ENCODE measurements around the gene MUC12. TPM values are rescaled to one million over a fixed set of nuclear protein-coding genes. Genes with fewer than 3 reads are reported as not detected.
A peak's percentile ranks its signal among the peaks of the same experiment; 100 is the strongest.

The MUC12 gene
- total RNA-seq, 1 experiment from 2014 or later: 6.8 TPM

- ChIA-PET POLR2A (no interaction called here), CTCF (no interaction called here)
- no peak for TF ChIP-seq SIN3A (IDR thresholded peaks at IDR 0.05; ENCODE audit: borderline replicate concordance, insufficient read depth, low read depth, low read length)
- TF ChIP-seq TCF7L2 (IDR thresholded peaks at IDR 0.05; ENCODE audit: low read depth, low read length): no peak
- Histone ChIP-seq H3K4me3 (ENCODE audit: low read depth in 2 of 2, low read length in 2 of 2) (no peak overlapping the region), H3K27ac (ENCODE audit: low read length) (no peak overlapping the region), H3K36me3 (ENCODE audit: control insufficient read depth, insufficient read depth, low read length) (no peaks in the 10 kb centered on the region), H3K9me3 (ENCODE audit: control insufficient read depth, insufficient read depth, low read depth, low read length) (no peaks in the 10 kb centered on the region), H3K4me1 (ENCODE audit: control insufficient read depth, insufficient read depth, low read length) (no peaks in the 10 kb centered on the region), H3K27me3 (ENCODE audit: control insufficient read depth, insufficient read depth, low read length) (no peaks in the 10 kb centered on the region)
- BruUV-seq (replicated peaks): no TSS peak
- DNase-seq (ENCODE audit: low read depth, low spot score) (no peak), ATAC-seq (no peak)
- in situ Hi-C loops (cut with HindIII; ENCODE audit: low pct_unique_long_range_greater_than_20kb, low sequenced_read_pairs) (no loop called here), intact Hi-C loops (cut with micrococcal nuclease; ENCODE audit: unreplicated experiment) (no loop called here)
Measured at GRCh38 chr7:100952641-100953040, 16.7 kb upstream of the MUC12 start.

DNA sequence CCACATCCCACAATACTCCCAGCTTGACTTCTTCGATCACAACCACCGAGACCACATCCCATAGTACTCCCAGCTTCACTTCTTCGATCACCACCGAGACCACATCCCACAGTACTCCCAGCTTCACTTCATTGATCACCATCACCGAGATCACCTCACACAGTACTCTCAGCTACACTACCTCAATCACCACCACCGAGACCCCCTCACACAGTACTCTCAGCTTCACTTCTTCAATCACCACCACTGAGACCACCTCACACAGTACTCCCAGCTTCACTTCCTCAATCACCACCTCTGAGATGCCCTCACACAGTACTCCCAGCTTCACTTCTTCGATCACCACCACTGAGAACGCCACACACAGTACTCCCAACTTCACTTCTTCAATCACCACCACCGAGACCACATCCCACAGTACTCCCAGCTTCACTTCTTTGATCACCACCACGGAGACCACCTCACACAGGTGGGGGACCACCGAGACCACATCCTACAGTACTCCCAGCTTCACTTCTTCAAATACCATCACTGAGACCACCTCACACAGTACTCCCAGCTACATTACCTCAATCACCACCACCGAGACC is 11.4 kb upstream of the MUC12 start:
- no peaks in the 10 kb centered on the region for H3K4me1 ChIP-seq (ENCODE audit: control insufficient read depth, insufficient read depth, low read length)
- CTCF ChIA-PET: interaction anchor here (0.5 kb wide), 3 partner anchors 16 to 183 kb away, joined by 3 read pairs; no protein-coding TSS in a partner anchor
- BruUV-seq (replicated peaks): no TSS peak

GRCh38 chr7:100959894-100960293 is 9.5 kb upstream of the MUC12 start:
- intact Hi-C loops (cut with micrococcal nuclease; ENCODE audit: unreplicated experiment): no loop called here
- ATAC-seq: no peak
- peaks cover 14% of the 10 kb centered on the region for H3K27me3 ChIP-seq (ENCODE audit: control insufficient read depth, insufficient read depth, low read length)

More for the DNA sequence above, 11.4 kb upstream of the MUC12 start:
- intact Hi-C loops (cut with micrococcal nuclease; ENCODE audit: unreplicated experiment) (no loop called here), in situ Hi-C loops (cut with HindIII; ENCODE audit: low pct_unique_long_range_greater_than_20kb, low sequenced_read_pairs) (no loop called here)
- POLR2A ChIA-PET: no interaction called here
- ATAC-seq: no peak
- H3K36me3 ChIP-seq (ENCODE audit: control insufficient read depth, insufficient read depth, low read length): no peaks in the 10 kb centered on the region
- peak; percentile 32 for DNase-seq (ENCODE audit: low read depth, low spot score)
- TF ChIP-seq, protein P1, sequence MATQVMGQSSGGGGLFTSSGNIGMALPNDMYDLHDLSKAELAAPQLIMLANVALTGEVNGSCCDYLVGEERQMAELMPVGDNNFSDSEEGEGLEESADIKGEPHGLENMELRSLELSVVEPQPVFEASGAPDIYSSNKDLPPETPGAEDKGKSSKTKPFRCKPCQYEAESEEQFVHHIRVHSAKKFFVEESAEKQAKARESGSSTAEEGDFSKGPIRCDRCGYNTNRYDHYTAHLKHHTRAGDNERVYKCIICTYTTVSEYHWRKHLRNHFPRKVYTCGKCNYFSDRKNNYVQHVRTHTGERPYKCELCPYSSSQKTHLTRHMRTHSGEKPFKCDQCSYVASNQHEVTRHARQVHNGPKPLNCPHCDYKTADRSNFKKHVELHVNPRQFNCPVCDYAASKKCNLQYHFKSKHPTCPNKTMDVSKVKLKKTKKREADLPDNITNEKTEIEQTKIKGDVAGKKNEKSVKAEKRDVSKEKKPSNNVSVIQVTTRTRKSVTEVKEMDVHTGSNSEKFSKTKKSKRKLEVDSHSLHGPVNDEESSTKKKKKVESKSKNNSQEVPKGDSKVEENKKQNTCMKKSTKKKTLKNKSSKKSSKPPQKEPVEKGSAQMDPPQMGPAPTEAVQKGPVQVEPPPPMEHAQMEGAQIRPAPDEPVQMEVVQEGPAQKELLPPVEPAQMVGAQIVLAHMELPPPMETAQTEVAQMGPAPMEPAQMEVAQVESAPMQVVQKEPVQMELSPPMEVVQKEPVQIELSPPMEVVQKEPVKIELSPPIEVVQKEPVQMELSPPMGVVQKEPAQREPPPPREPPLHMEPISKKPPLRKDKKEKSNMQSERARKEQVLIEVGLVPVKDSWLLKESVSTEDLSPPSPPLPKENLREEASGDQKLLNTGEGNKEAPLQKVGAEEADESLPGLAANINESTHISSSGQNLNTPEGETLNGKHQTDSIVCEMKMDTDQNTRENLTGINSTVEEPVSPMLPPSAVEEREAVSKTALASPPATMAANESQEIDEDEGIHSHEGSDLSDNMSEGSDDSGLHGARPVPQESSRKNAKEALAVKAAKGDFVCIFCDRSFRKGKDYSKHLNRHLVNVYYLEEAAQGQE (IDR thresholded peaks at IDR 0.05; ENCODE audit: insufficient read depth in 1 of 2, low read depth in 2 of 2, low read length in 1 of 2): no peak
- no peaks in the 10 kb centered on the region for H3K9me3 ChIP-seq (ENCODE audit: control insufficient read depth, insufficient read depth, low read depth, low read length)
- no peak overlapping the region for H3K27ac ChIP-seq (ENCODE audit: low read length)
- peaks cover 14% of the 10 kb centered on the region for H3K27me3 ChIP-seq (ENCODE audit: control insufficient read depth, insufficient read depth, low read length)
- no peak overlapping the region for H3K4me3 ChIP-seq (ENCODE audit: low read depth in 2 of 2, low read length in 2 of 2)

More at GRCh38 chr7:100959894-100960293, 9.5 kb upstream of the MUC12 start:
- no peak overlapping the region for H3K4me3 ChIP-seq (ENCODE audit: low read depth in 2 of 2, low read length in 2 of 2)
- DNase-seq (ENCODE audit: low read depth, low spot score): no peak
- in situ Hi-C loops (cut with HindIII; ENCODE audit: low pct_unique_long_range_greater_than_20kb, low sequenced_read_pairs): no loop called here
- ChIA-PET POLR2A (interaction anchor here (0.6 kb wide), 1 partner anchor 69 kb away, joined by 8 read pairs; no protein-coding TSS in a partner anchor), CTCF (interaction anchor here (0.9 kb wide), 1 partner anchor 70 kb away, joined by 8 read pairs; the partner anchor contains the start of gene UFSP1)
- no peak overlapping the region for H3K27ac ChIP-seq (ENCODE audit: low read length)
- H3K9me3 ChIP-seq (ENCODE audit: control insufficient read depth, insufficient read depth, low read depth, low read length): no peaks in the 10 kb centered on the region
- BruUV-seq (replicated peaks): no TSS peak
- H3K36me3 ChIP-seq (ENCODE audit: control insufficient read depth, insufficient read depth, low read length): no peaks in the 10 kb centered on the region
- H3K4me1 ChIP-seq (ENCODE audit: control insufficient read depth, insufficient read depth, low read length): no peaks in the 10 kb centered on the region
- TF ChIP-seq CTCF (IDR thresholded peaks at IDR 0.05): no peak
- TF ChIP-seq, protein P1 (IDR thresholded peaks at IDR 0.05; ENCODE audit: insufficient read depth in 1 of 2, low read depth in 2 of 2, low read length in 1 of 2): no peak
- TF ChIP-seq SIN3A (IDR thresholded peaks at IDR 0.05; ENCODE audit: borderline replicate concordance, insufficient read depth, low read depth, low read length): no peak
- no peak for TF ChIP-seq POLR2AphosphoS5 (IDR thresholded peaks at IDR 0.05; ENCODE audit: low read depth, low read length)
- TF ChIP-seq TCF7L2 (IDR thresholded peaks at IDR 0.05; ENCODE audit: low read depth, low read length): no peak
